Measurements from ENCODE around the gene LRP1-AS. TPM values are rescaled to one million over a fixed set of nuclear protein-coding genes. Genes with fewer than 3 reads are reported as not detected.

LRP1-AS gene
- total RNA-seq, 1 donor from 2014 or later, result not detected

GRCh38 chr12:57152639-57153038 is 5.2 kb upstream of the LRP1-AS start:
- no peaks in the 10 kb centered on the region for H3K27me3 Mint-ChIP-seq
- peaks cover 24% of the 10 kb centered on the region for H3K4me1 Mint-ChIP-seq (ENCODE audit: low read depth)
- no peak overlapping the region for H3K4me3 Mint-ChIP-seq (ENCODE audit: low read depth)
- peaks cover 19% of the 10 kb centered on the region for H3K36me3 Mint-ChIP-seq (ENCODE audit: insufficient read depth)
- no peaks in the 10 kb centered on the region for H3K9me3 Mint-ChIP-seq (ENCODE audit: low read depth)
- TF ChIP-seq CTCF (IDR thresholded peaks at IDR 0.05; ENCODE audit: unreplicated experiment), result no peak
- no peak for DNase-seq (ENCODE audit: low spot score, unreplicated experiment)
- H3K27ac Mint-ChIP-seq, result no peak overlapping the region

- H3K4me1 Mint-ChIP-seq (ENCODE audit: low read depth), result peaks cover 31% of the 10 kb centered on the region
- DNase-seq (ENCODE audit: low spot score, unreplicated experiment), result no peak
- no peaks in the 10 kb centered on the region for H3K9me3 Mint-ChIP-seq (ENCODE audit: low read depth)
- TF ChIP-seq CTCF (IDR thresholded peaks at IDR 0.05; ENCODE audit: unreplicated experiment), result no peak
- peaks cover 16% of the 10 kb centered on the region for H3K36me3 Mint-ChIP-seq (ENCODE audit: insufficient read depth)
- no peaks in the 10 kb centered on the region for H3K27me3 Mint-ChIP-seq
- peak overlapping the region; percentile 52 for H3K27ac Mint-ChIP-seq
- H3K4me3 Mint-ChIP-seq (ENCODE audit: low read depth), result no peak overlapping the region
Observed at GRCh38 chr12:57151741-57152630, 4.6 kb upstream of the LRP1-AS start.

GRCh38 chr12:57150400-57151000 is 3.1 kb upstream of the LRP1-AS start:
- TF ChIP-seq CTCF (IDR thresholded peaks at IDR 0.05; ENCODE audit: unreplicated experiment), result no peak
- H3K9me3 Mint-ChIP-seq (ENCODE audit: low read depth), result no peaks in the 10 kb centered on the region
- peaks cover 18% of the 10 kb centered on the region for H3K36me3 Mint-ChIP-seq (ENCODE audit: insufficient read depth)
- H3K4me3 Mint-ChIP-seq (ENCODE audit: low read depth), result no peak overlapping the region
- peaks cover 40% of the 10 kb centered on the region for H3K4me1 Mint-ChIP-seq (ENCODE audit: low read depth)
- peak overlapping the region; percentile 73 for H3K27ac Mint-ChIP-seq
- DNase-seq (ENCODE audit: low spot score, unreplicated experiment), result no peak
- H3K27me3 Mint-ChIP-seq, result no peaks in the 10 kb centered on the region

- DNase-seq (ENCODE audit: low spot score, unreplicated experiment), result no peak
- Mint-ChIP-seq H3K27me3 (no peaks in the 10 kb centered on the region), H3K27ac (peak overlapping the region; percentile 74), H3K9me3 (ENCODE audit: low read depth) (no peaks in the 10 kb centered on the region), H3K36me3 (ENCODE audit: insufficient read depth) (peaks cover 19% of the 10 kb centered on the region), H3K4me1 (ENCODE audit: low read depth) (peaks cover 40% of the 10 kb centered on the region), H3K4me3 (ENCODE audit: low read depth) (no peak overlapping the region)
- TF ChIP-seq CTCF (IDR thresholded peaks at IDR 0.05; ENCODE audit: unreplicated experiment), result no peak
Observed at GRCh38 chr12:57149245-57149900, 2.0 kb upstream of the LRP1-AS start.

Data from progenitor cell of endocrine pancreas (in vitro differentiated cells).